Astrocyte of the cerebellum (primary cell): ENCODE measurements around the gene CSF2.

ENCODE experiments used
- DNase-seq: peaks from one replicate; pipeline ENCODE4 v3.0.0-alpha.2; 2011; ENCODE audit warnings: low read depth
- H3K4me3 ChIP-seq: 2 replicates; pipeline ENCODE4 v1.5.1; 2011; ENCODE audit warnings: mild to moderate bottlenecking, low read depth, low read length, moderate library complexity
- CTCF ChIP-seq: IDR thresholded peaks from 2 replicates; pipeline ENCODE4 v1.5.1; 2012; ENCODE audit warnings: low read length, low read depth, moderate library complexity, mild to moderate bottlenecking; ENCODE audit errors: missing control alignments
- in situ Hi-C: cut with HindIII; loops from 2 replicates; pipeline ENCODE4 v1.10.0; 2017; ENCODE audit warnings: low sequenced_read_pairs

The CSF2 gene

DNA sequence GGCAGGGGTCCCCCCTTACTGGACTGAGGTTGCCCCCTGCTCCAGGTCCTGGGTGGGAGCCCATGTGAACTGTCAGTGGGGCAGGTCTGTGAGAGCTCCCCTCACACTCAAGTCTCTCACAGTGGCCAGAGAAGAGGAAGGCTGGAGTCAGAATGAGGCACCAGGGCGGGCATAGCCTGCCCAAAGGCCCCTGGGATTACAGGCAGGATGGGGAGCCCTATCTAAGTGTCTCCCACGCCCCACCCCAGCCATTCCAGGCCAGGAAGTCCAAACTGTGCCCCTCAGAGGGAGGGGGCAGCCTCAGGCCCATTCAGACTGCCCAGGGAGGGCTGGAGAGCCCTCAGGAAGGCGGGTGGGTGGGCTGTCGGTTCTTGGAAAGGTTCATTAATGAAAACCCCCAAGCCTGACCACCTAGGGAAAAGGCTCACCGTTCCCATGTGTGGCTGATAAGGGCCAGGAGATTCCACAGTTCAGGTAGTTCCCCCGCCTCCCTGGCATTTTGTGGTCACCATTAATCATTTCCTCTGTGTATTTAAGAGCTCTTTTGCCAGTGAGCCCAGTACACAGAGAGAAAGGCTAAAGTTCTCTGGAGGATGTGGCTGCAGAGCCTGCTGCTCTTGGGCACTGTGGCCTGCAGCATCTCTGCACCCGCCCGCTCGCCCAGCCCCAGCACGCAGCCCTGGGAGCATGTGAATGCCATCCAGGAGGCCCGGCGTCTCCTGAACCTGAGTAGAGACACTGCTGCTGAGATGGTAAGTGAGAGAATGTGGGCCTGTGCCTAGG lies at the start of gene CSF2:
Gene CSF2 (plus strand): TSS at position 559 of the 783 bp plus-strand sequence. CDS start 35 bp downstream, at position 594.
- in situ Hi-C loops, result no loop called here
- no peak for DNase-seq
- TF ChIP-seq CTCF, result no peak
- H3K4me3 ChIP-seq, result no peak within 1 kb of the TSS

GRCh38 chr5:132024117-132024435 lies 49.5 kb upstream of the CSF2 start:
- no peak overlapping the region for H3K4me3 ChIP-seq
- DNase-seq, result no peak
- in situ Hi-C loops, result loop anchor here (25.0 kb wide), 3 partner anchors 337 to 587 kb away; no protein-coding TSS in a partner anchor
- TF ChIP-seq CTCF, result no peak

- no peak overlapping the region for H3K4me3 ChIP-seq
- TF ChIP-seq CTCF, result no peak
- in situ Hi-C loops, result loop anchor here (25.0 kb wide), 3 partner anchors 338 to 588 kb away; no protein-coding TSS in a partner anchor
- DNase-seq, result no peak
Measured at GRCh38 chr5:132024789-132025402, 48.7 kb upstream of the CSF2 start.

DNA sequence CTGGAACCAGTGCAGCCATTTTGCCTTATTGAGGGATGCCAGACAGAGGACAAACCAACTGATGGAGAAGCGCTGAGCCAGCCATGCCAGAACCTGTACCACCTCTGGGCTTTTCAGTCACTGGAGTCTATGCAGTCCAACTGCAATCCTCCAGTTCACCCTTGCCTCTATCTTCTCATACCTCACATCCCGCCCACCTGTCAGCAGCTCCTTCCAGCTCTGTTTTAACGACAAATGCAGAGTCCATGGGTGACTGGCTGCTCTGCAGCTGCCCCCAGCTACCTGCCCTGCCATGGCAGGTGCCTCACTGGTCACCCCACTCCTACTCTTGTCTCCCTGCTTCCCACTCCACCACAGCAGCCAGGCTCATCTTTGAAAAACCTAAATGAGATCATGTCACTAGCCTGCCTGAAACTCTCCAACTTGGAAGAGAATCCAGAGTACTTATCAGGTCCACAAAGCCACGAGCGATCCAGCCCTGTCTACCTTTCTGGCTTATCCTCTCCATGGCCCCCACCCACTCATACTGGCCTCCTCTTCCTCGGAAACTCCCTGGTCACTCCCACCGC lies 48.1 kb upstream of the CSF2 start:
- no peak overlapping the region for H3K4me3 ChIP-seq
- TF ChIP-seq CTCF, result no peak
- in situ Hi-C loops, result no loop called here
- DNase-seq, result no peak

DNA sequence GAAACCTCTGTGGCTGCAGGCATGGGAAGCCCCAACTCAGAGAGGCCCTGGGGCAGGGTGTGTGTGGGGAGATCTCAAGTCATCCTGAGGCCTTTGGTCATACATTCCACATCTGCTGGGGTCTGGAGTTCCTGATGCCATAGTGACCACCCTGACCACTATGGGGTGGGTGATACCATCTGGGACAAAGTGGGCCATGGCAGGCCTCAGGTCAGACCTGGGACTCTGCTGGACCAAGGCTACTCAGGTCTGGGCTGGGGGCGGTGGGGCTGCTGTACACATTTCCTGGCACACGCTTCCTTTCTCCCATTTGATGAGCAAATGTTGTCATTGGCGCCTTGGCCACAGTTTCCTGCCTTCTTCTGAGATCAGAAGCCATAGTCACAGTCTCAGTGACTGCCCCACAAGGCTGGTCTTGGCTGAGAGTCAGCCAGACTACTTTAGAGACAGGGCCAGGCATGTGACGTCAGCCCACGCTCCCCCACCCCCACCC lies 47.0 kb upstream of the CSF2 start:
- TF ChIP-seq CTCF, result no peak
- in situ Hi-C loops, result no loop called here
- no peak overlapping the region for H3K4me3 ChIP-seq
- DNase-seq, result no peak

DNA sequence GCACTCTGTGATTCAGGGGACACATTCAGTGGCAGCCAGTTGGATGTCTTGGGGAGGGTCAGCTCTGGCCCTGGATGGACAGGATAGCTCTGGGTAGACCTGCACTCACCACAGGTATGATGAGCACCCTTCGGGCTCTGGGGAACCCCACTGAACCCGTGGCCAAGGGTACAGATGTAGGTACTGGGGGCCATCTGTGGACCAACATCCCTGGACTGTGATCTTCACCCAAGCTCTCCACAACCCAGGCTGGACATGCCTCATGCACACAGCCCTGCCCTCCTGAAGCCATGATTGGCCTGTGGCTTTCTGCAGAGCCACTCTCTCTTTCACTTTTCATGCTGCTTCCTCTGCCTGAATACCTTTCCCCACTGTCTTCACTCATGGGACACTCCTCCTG lies 46.6 kb upstream of the CSF2 start:
- no peak for TF ChIP-seq CTCF
- in situ Hi-C loops, result no loop called here
- H3K4me3 ChIP-seq, result no peak overlapping the region
- DNase-seq, result no peak
